DOHH2 (cell line): ENCODE measurements around the gene LRRC2.

Source experiments
- H3F3A ChIP-seq: fragments of 200-600 bp; sonication (generic), shearing (Covaris generic); 2 replicates; pipeline ENCODE4 v1.6.0; 2016; ENCODE audit warnings: antibody characterized with exemption, mild to moderate bottlenecking; ENCODE audit not compliant: control insufficient read depth, insufficient read depth
- H3K27ac ChIP-seq: fragments of 200-600 bp; sonication (generic); 2 replicates; pipeline ENCODE4 v1.5.1; 2014; ENCODE audit warnings: low read depth, mild to moderate bottlenecking, low read length, moderate library complexity
- H3K27me3 ChIP-seq: fragments of 200-600 bp; sonication (generic); 2 replicates; pipeline ENCODE4 v1.6.1; 2014; ENCODE audit warnings: mild to moderate bottlenecking, low read length, mixed read lengths; ENCODE audit not compliant: control insufficient read depth
- H3K36me3 ChIP-seq: fragments of 200-600 bp; sonication (generic); 2 replicates; pipeline ENCODE4 v1.6.1; 2014; ENCODE audit warnings: mild to moderate bottlenecking, low read length, moderate library complexity, mixed read lengths; ENCODE audit not compliant: control insufficient read depth
- H3K4me1 ChIP-seq: fragments of 200-600 bp; sonication (generic); 2 replicates; pipeline ENCODE4 v1.6.1; 2014; ENCODE audit warnings: mild to moderate bottlenecking, low read length, mixed read lengths; ENCODE audit not compliant: control insufficient read depth
- H3K4me2 ChIP-seq: fragments of 200-600 bp; sonication (generic); 2 replicates; pipeline ENCODE4 v1.6.0; 2014; ENCODE audit warnings: mild to moderate bottlenecking, low read length, moderate library complexity
- H3K4me3 ChIP-seq: fragments of 200-600 bp; sonication (generic); 2 replicates; pipeline ENCODE4 v1.5.1; 2014; ENCODE audit warnings: mild to moderate bottlenecking, low read length, mixed read lengths
- H3K79me2 ChIP-seq: fragments of 200-600 bp; sonication (generic); 2 replicates; pipeline ENCODE4 v1.6.1; 2014; ENCODE audit warnings: mild to moderate bottlenecking, low read length, mixed read lengths; ENCODE audit not compliant: control insufficient read depth
- H3K9me2 ChIP-seq: fragments of 200-600 bp; sonication (generic); replicated peaks from 2 replicates; pipeline ENCODE4 v1.6.1; 2014; ENCODE audit warnings: mild to moderate bottlenecking, low read length, mixed read lengths; ENCODE audit not compliant: control insufficient read depth
- H3K9me3 ChIP-seq: fragments of 200-600 bp; sonication (generic); 2 replicates; pipeline ENCODE4 v1.6.1; 2014; ENCODE audit warnings: antibody characterized with exemption, low read length, mixed read lengths; ENCODE audit not compliant: control insufficient read depth, insufficient read depth
- H4K20me1 ChIP-seq: fragments of 200-600 bp; sonication (generic); 2 replicates; pipeline ENCODE4 v1.6.0; 2014; ENCODE audit warnings: low read depth, mild to moderate bottlenecking, antibody characterized with exemption, low read length, moderate library complexity; ENCODE audit not compliant: control insufficient read depth, insufficient read depth
- EZH2phosphoT487 ChIP-seq: fragments of 200-600 bp; sonication (generic); IDR thresholded peaks from 2 replicates; pipeline ENCODE4 v1.6.1; 2017; ENCODE audit warnings: borderline replicate concordance, mild to moderate bottlenecking, antibody characterized with exemption, low read length, moderate library complexity, mixed read lengths
- TF ChIP-seq, protein P1 (sequence below): fragments of 200-600 bp; sonication (generic); IDR thresholded peaks from one replicate; pipeline ENCODE4 v1.5.1; 2014; ENCODE audit warnings: antibody characterized with exemption, mild to moderate bottlenecking, low read depth, low read length; ENCODE audit not compliant: poor library complexity, severe bottlenecking

The LRRC2 gene

DNA sequence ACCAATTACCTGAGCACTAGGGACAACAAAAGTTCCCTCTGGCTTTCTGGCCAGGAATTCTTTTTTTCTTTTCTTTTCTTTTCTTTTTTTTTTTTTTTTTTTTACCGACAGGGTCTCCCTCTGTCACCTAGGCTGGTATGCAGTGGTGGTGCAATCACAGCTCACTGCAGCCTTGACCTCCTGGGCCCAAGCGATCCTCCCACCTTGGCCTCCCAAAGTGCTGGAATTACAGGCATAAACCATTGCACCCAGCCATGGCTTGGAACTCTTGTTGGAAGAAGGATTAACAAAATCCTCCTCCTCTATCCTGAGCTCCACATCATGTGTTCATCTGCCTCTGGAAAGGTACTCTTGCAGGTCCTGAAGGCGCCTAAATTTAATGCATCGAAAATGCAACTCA is 98.5 kb downstream of the LRRC2 start:
- Histone ChIP-seq H3K9me2 (no peaks in the 10 kb centered on the region), H3K4me2 (no peak overlapping the region), H3K79me2 (no peaks in the 10 kb centered on the region), H3K27ac (no peak overlapping the region), H3K4me3 (no peak overlapping the region), H3K27me3 (peaks cover 15% of the 10 kb centered on the region), H4K20me1 (no peaks in the 10 kb centered on the region), H3K4me1 (no peaks in the 10 kb centered on the region), H3K36me3 (no peaks in the 10 kb centered on the region), H3F3A (no peaks in the 10 kb centered on the region), H3K9me3 (no peaks in the 10 kb centered on the region)
- TF ChIP-seq EZH2phosphoT487, result no peak
- TF ChIP-seq, protein P1, sequence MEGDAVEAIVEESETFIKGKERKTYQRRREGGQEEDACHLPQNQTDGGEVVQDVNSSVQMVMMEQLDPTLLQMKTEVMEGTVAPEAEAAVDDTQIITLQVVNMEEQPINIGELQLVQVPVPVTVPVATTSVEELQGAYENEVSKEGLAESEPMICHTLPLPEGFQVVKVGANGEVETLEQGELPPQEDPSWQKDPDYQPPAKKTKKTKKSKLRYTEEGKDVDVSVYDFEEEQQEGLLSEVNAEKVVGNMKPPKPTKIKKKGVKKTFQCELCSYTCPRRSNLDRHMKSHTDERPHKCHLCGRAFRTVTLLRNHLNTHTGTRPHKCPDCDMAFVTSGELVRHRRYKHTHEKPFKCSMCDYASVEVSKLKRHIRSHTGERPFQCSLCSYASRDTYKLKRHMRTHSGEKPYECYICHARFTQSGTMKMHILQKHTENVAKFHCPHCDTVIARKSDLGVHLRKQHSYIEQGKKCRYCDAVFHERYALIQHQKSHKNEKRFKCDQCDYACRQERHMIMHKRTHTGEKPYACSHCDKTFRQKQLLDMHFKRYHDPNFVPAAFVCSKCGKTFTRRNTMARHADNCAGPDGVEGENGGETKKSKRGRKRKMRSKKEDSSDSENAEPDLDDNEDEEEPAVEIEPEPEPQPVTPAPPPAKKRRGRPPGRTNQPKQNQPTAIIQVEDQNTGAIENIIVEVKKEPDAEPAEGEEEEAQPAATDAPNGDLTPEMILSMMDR, result no peak

DNA sequence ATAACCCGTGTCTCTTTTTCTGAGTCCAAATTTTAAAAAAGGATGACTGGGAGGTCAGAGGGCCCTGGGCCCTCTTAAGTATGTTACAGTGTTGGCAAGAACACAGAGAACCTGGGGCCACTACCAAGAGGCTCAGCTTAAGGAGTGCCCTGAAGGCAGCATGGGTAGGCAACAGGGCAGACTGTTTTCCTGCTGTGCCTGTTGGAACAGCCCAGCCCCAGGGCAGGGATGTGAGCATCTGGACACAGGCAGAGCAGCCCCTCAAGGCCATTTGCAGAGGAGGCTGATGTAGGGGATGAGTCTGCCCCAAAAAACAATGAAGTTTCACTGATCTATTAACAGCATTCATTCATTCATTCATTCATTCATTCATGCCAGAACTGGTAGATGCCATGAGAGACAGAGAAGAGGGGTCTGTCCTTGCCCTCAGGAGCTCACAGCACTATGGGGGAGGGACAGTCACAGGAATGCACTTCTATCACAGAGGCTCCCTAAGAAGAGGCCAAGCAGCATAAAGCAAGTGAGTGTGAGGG is 99.2 kb downstream of the LRRC2 start:
- H3K4me1 ChIP-seq, result no peaks in the 10 kb centered on the region
- H3K27me3 ChIP-seq, result peaks cover 10% of the 10 kb centered on the region
- no peaks in the 10 kb centered on the region for H3K36me3 ChIP-seq
- no peak overlapping the region for H3K27ac ChIP-seq
- H3K79me2 ChIP-seq, result no peaks in the 10 kb centered on the region
- H3K4me2 ChIP-seq, result no peak overlapping the region
- no peaks in the 10 kb centered on the region for H3F3A ChIP-seq
- no peak for TF ChIP-seq EZH2phosphoT487
- TF ChIP-seq, protein P1, result no peak
- no peak overlapping the region for H3K4me3 ChIP-seq
- no peaks in the 10 kb centered on the region for H3K9me2 ChIP-seq
- no peaks in the 10 kb centered on the region for H3K9me3 ChIP-seq
- H4K20me1 ChIP-seq, result no peaks in the 10 kb centered on the region

DNA sequence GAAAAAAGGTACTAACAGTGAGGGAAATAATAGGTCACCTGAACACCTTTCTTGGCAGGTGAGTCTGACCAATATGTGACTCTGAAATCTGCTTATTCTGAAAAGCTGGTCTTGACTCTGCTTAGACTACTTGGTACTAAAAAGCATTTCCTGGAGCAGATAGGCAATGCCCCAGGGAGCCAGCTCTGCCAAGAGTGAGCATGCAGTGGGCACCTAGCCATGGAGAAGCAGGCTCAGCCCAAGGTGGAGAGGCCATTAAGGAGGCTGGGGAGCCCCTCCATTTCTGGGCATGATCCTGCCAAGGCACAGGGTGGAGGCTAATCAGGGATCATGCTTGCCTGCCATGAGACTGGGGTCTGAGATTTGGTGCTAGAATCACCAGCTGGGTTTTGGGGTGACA is 99.8 kb downstream of the LRRC2 start:
- peaks cover 7% of the 10 kb centered on the region for H3K27me3 ChIP-seq

More for the DNA sequence above, 99.8 kb downstream of the LRRC2 start:
- H4K20me1 ChIP-seq, result no peaks in the 10 kb centered on the region
- no peak overlapping the region for H3K27ac ChIP-seq
- no peaks in the 10 kb centered on the region for H3F3A ChIP-seq
- H3K4me2 ChIP-seq, result no peak overlapping the region
- no peaks in the 10 kb centered on the region for H3K9me2 ChIP-seq
- H3K36me3 ChIP-seq, result no peaks in the 10 kb centered on the region
- no peaks in the 10 kb centered on the region for H3K4me1 ChIP-seq
- TF ChIP-seq EZH2phosphoT487, result no peak
- TF ChIP-seq, protein P1, result no peak
- H3K79me2 ChIP-seq, result no peaks in the 10 kb centered on the region
- no peaks in the 10 kb centered on the region for H3K9me3 ChIP-seq
- H3K4me3 ChIP-seq, result no peak overlapping the region
